Measurements from ENCODE around the gene C1QTNF8. TPM values are rescaled to one million over a fixed set of nuclear protein-coding genes. Genes with fewer than 3 reads are reported as not detected.

The C1QTNF8 gene
- total and polyA plus RNA-seq, 5 donors from 2014 or later, result not detected

GRCh38 chr16:1125471-1125870 lies 29.4 kb upstream of the C1QTNF8 start:
- Histone ChIP-seq H3K27ac (ENCODE audit: insufficient read depth, low read length, poor library complexity, severe bottlenecking) (no peak overlapping the region), H3K4me1 (ENCODE audit: control insufficient read depth, insufficient read depth, low read length, poor library complexity, severe bottlenecking) (no peaks in the 10 kb centered on the region), H3K4me3 (ENCODE audit: low read depth, low read length) (no peak overlapping the region), H3K36me3 (ENCODE audit: control insufficient read depth, insufficient read depth, low read length) (no peaks in the 10 kb centered on the region), H3K9me3 (ENCODE audit: control insufficient read depth in 2 of 2, low read length in 2 of 2) (no peaks in the 10 kb centered on the region), H3K27me3 (ENCODE audit: control insufficient read depth, insufficient read depth, low read length) (no peaks in the 10 kb centered on the region)
- peak in 1 of 3 donors; percentile 15 for DNase-seq
- ATAC-seq (ENCODE audit: low read depth in 2 of 2), result peak in 1 of 2 donors; percentile 25
- H3K27me3 Mint-ChIP-seq, result no peaks in the 10 kb centered on the region
- H3K4me3 Mint-ChIP-seq, result no peak overlapping the region
- no peak overlapping the region for H3K27ac Mint-ChIP-seq
- H3K9me3 Mint-ChIP-seq, result no peaks in the 10 kb centered on the region
- no peaks in the 10 kb centered on the region for H3K4me1 Mint-ChIP-seq
- no peaks in the 10 kb centered on the region for H3K36me3 Mint-ChIP-seq

GRCh38 chr16:1124795-1125194 lies 28.8 kb upstream of the C1QTNF8 start:
- H3K36me3 ChIP-seq (ENCODE audit: control insufficient read depth, insufficient read depth, low read length), result no peaks in the 10 kb centered on the region
- Mint-ChIP-seq H3K27me3 (no peaks in the 10 kb centered on the region), H3K36me3 (no peaks in the 10 kb centered on the region), H3K4me1 (no peaks in the 10 kb centered on the region), H3K4me3 (no peak overlapping the region), H3K9me3 (no peaks in the 10 kb centered on the region), H3K27ac (no peak overlapping the region)
- H3K4me3 ChIP-seq (ENCODE audit: low read depth, low read length), result no peak overlapping the region
- no peaks in the 10 kb centered on the region for H3K27me3 ChIP-seq (ENCODE audit: control insufficient read depth, insufficient read depth, low read length)
- H3K4me1 ChIP-seq (ENCODE audit: control insufficient read depth, insufficient read depth, low read length, poor library complexity, severe bottlenecking), result no peaks in the 10 kb centered on the region
- DNase-seq, result no peak
- no peak overlapping the region for H3K27ac ChIP-seq (ENCODE audit: insufficient read depth, low read length, poor library complexity, severe bottlenecking)
- no peaks in the 10 kb centered on the region for H3K9me3 ChIP-seq (ENCODE audit: control insufficient read depth in 2 of 2, low read length in 2 of 2)
- ATAC-seq (ENCODE audit: low read depth in 2 of 2), result no peak

DNA sequence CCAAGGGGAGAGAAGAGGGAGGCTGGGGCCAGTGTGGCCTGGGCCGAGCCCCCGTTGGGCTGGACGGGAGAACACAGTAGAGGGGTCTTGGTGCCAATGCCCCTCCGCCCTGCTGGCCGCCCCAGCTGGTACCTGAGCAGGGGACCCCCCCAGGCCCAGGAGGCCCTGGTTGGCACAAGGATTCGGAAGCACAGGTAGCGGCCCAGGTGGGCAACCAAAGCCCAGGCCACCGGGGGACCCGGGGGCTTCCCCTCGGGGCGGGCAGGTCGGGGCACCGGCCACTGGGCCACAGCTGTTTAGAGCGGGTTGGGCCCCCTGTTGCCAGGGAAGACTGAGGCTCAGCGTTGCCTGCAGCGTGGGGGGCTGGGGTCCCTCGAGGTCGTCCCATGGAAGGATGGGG lies 28.2 kb upstream of the C1QTNF8 start:
- Histone ChIP-seq H3K36me3 (ENCODE audit: control insufficient read depth, insufficient read depth, low read length) (no peaks in the 10 kb centered on the region), H3K4me1 (ENCODE audit: control insufficient read depth, insufficient read depth, low read length, poor library complexity, severe bottlenecking) (no peaks in the 10 kb centered on the region), H3K27ac (ENCODE audit: insufficient read depth, low read length, poor library complexity, severe bottlenecking) (no peak overlapping the region), H3K9me3 (ENCODE audit: control insufficient read depth in 2 of 2, low read length in 2 of 2) (no peaks in the 10 kb centered on the region), H3K27me3 (ENCODE audit: control insufficient read depth, insufficient read depth, low read length) (no peaks in the 10 kb centered on the region), H3K4me3 (ENCODE audit: low read depth, low read length) (no peak overlapping the region)
- no peaks in the 10 kb centered on the region for H3K9me3 Mint-ChIP-seq
- no peaks in the 10 kb centered on the region for H3K27me3 Mint-ChIP-seq
- H3K4me1 Mint-ChIP-seq, result no peaks in the 10 kb centered on the region
- DNase-seq (no peak), ATAC-seq (ENCODE audit: low read depth in 2 of 2) (no peak)
- H3K27ac Mint-ChIP-seq, result no peak overlapping the region
- no peak overlapping the region for H3K4me3 Mint-ChIP-seq
- no peaks in the 10 kb centered on the region for H3K36me3 Mint-ChIP-seq

DNA sequence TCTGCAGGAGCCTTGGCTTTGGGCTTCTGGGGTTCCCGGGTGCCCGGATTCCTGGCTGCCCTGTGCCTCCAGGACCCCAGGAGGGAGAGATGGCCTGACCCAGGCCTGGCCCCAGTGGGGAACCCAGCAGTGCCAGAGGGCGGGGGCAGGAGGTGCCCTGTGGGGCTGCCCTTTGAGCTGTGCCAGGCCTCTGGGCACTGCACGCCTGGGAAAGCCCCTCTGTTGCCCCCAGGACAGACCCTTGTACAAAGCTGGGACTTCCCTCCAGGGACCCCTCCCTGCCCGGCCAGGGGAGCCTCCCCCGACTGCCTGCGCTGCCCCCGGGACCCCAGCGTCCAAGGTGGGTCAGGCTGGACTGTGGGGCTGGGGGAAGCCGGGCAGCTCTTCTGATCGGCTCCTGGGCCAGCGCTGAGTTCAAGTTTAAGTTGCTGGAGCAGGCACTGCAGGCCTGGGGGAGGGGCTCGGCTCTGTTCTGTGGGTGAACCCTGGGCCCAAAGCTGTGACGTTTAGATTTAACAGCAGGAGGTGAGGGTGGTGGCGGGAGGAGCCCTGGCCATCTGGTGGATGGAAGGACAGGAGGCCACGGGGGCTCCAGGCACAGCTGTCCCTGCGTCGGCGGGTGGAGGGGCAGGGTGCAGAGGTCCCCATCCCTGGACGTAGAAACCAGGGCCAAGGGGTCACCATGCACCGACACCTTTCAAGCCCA lies 27.6 kb upstream of the C1QTNF8 start:
- no peaks in the 10 kb centered on the region for H3K27me3 ChIP-seq (ENCODE audit: control insufficient read depth, insufficient read depth, low read length)
- no peaks in the 10 kb centered on the region for H3K9me3 ChIP-seq (ENCODE audit: control insufficient read depth in 2 of 2, low read length in 2 of 2)
- no peaks in the 10 kb centered on the region for H3K4me1 ChIP-seq (ENCODE audit: control insufficient read depth, insufficient read depth, low read length, poor library complexity, severe bottlenecking)
- Mint-ChIP-seq H3K36me3 (no peaks in the 10 kb centered on the region), H3K27me3 (no peaks in the 10 kb centered on the region), H3K27ac (no peak overlapping the region), H3K4me1 (no peaks in the 10 kb centered on the region), H3K9me3 (no peaks in the 10 kb centered on the region), H3K4me3 (no peak overlapping the region)
- no peak for DNase-seq
- H3K36me3 ChIP-seq (ENCODE audit: control insufficient read depth, insufficient read depth, low read length), result no peaks in the 10 kb centered on the region
- no peak for ATAC-seq (ENCODE audit: low read depth in 2 of 2)
- no peak overlapping the region for H3K4me3 ChIP-seq (ENCODE audit: low read depth, low read length)
- H3K27ac ChIP-seq (ENCODE audit: insufficient read depth, low read length, poor library complexity, severe bottlenecking), result no peak overlapping the region

GRCh38 chr16:1122398-1122765 lies 26.3 kb upstream of the C1QTNF8 start:
- Mint-ChIP-seq H3K36me3 (no peaks in the 10 kb centered on the region), H3K4me3 (no peak overlapping the region), H3K4me1 (no peaks in the 10 kb centered on the region), H3K9me3 (no peaks in the 10 kb centered on the region), H3K27ac (no peak overlapping the region), H3K27me3 (no peaks in the 10 kb centered on the region)
- H3K4me3 ChIP-seq (ENCODE audit: low read depth, low read length), result no peak overlapping the region
- no peak for DNase-seq
- no peak overlapping the region for H3K27ac ChIP-seq (ENCODE audit: insufficient read depth, low read length, poor library complexity, severe bottlenecking)
- H3K9me3 ChIP-seq (ENCODE audit: control insufficient read depth in 2 of 2, low read length in 2 of 2), result no peaks in the 10 kb centered on the region
- no peaks in the 10 kb centered on the region for H3K4me1 ChIP-seq (ENCODE audit: control insufficient read depth, insufficient read depth, low read length, poor library complexity, severe bottlenecking)
- H3K27me3 ChIP-seq (ENCODE audit: control insufficient read depth, insufficient read depth, low read length), result no peaks in the 10 kb centered on the region
- ATAC-seq (ENCODE audit: low read depth in 2 of 2), result no peak
- H3K36me3 ChIP-seq (ENCODE audit: control insufficient read depth, insufficient read depth, low read length), result no peaks in the 10 kb centered on the region

- no peak for DNase-seq
- Mint-ChIP-seq H3K4me3 (no peak overlapping the region), H3K36me3 (no peaks in the 10 kb centered on the region), H3K4me1 (no peaks in the 10 kb centered on the region), H3K27ac (no peak overlapping the region), H3K9me3 (no peaks in the 10 kb centered on the region), H3K27me3 (no peaks in the 10 kb centered on the region)
- no peaks in the 10 kb centered on the region for H3K36me3 ChIP-seq (ENCODE audit: control insufficient read depth, insufficient read depth, low read length)
- ATAC-seq (ENCODE audit: low read depth in 2 of 2), result no peak
- H3K4me3 ChIP-seq (ENCODE audit: low read depth, low read length), result no peak overlapping the region
- H3K27me3 ChIP-seq (ENCODE audit: control insufficient read depth, insufficient read depth, low read length), result no peaks in the 10 kb centered on the region
- no peaks in the 10 kb centered on the region for H3K9me3 ChIP-seq (ENCODE audit: control insufficient read depth in 2 of 2, low read length in 2 of 2)
- H3K4me1 ChIP-seq (ENCODE audit: control insufficient read depth, insufficient read depth, low read length, poor library complexity, severe bottlenecking), result no peaks in the 10 kb centered on the region
- H3K27ac ChIP-seq (ENCODE audit: insufficient read depth, low read length, poor library complexity, severe bottlenecking), result no peak overlapping the region
Observed at GRCh38 chr16:1121601-1122397, 25.8 kb upstream of the C1QTNF8 start.

- Mint-ChIP-seq H3K4me3 (no peak overlapping the region), H3K27ac (no peak overlapping the region), H3K9me3 (no peaks in the 10 kb centered on the region), H3K4me1 (no peaks in the 10 kb centered on the region), H3K36me3 (no peaks in the 10 kb centered on the region), H3K27me3 (no peaks in the 10 kb centered on the region)
- H3K36me3 ChIP-seq (ENCODE audit: control insufficient read depth, insufficient read depth, low read length), result no peaks in the 10 kb centered on the region
- no peaks in the 10 kb centered on the region for H3K4me1 ChIP-seq (ENCODE audit: control insufficient read depth, insufficient read depth, low read length, poor library complexity, severe bottlenecking)
- H3K27me3 ChIP-seq (ENCODE audit: control insufficient read depth, insufficient read depth, low read length), result no peaks in the 10 kb centered on the region
- no peak overlapping the region for H3K4me3 ChIP-seq (ENCODE audit: low read depth, low read length)
- ATAC-seq (ENCODE audit: low read depth in 2 of 2), result no peak
- no peak overlapping the region for H3K27ac ChIP-seq (ENCODE audit: insufficient read depth, low read length, poor library complexity, severe bottlenecking)
- DNase-seq, result no peak
- no peaks in the 10 kb centered on the region for H3K9me3 ChIP-seq (ENCODE audit: control insufficient read depth in 2 of 2, low read length in 2 of 2)
Observed at GRCh38 chr16:1121009-1121408, 25.0 kb upstream of the C1QTNF8 start.

- Mint-ChIP-seq H3K36me3 (no peaks in the 10 kb centered on the region), H3K9me3 (no peaks in the 10 kb centered on the region), H3K4me1 (no peaks in the 10 kb centered on the region), H3K27ac (no peak overlapping the region), H3K4me3 (no peak overlapping the region), H3K27me3 (no peaks in the 10 kb centered on the region)
- H3K27me3 ChIP-seq (ENCODE audit: control insufficient read depth, insufficient read depth, low read length), result no peaks in the 10 kb centered on the region
- H3K27ac ChIP-seq (ENCODE audit: insufficient read depth, low read length, poor library complexity, severe bottlenecking), result no peak overlapping the region
- no peak for DNase-seq
- H3K4me1 ChIP-seq (ENCODE audit: control insufficient read depth, insufficient read depth, low read length, poor library complexity, severe bottlenecking), result no peaks in the 10 kb centered on the region
- H3K36me3 ChIP-seq (ENCODE audit: control insufficient read depth, insufficient read depth, low read length), result no peaks in the 10 kb centered on the region
- no peak for ATAC-seq (ENCODE audit: low read depth in 2 of 2)
- H3K9me3 ChIP-seq (ENCODE audit: control insufficient read depth in 2 of 2, low read length in 2 of 2), result no peaks in the 10 kb centered on the region
- H3K4me3 ChIP-seq (ENCODE audit: low read depth, low read length), result no peak overlapping the region
Observed at GRCh38 chr16:1120577-1120941, 24.5 kb upstream of the C1QTNF8 start.
